IMR-90 (cell line): Measurements from ENCODE around the gene CIROP. TPM values are rescaled to one million over a fixed set of nuclear protein-coding genes. Genes with fewer than 3 reads are reported as not detected.

Experiments used
- ATAC-seq: fragments of 200-7000 bp; cut with Tn5 transposase; 2 replicates; pipeline ENCODE4 v1.9.1; 2020; ENCODE audit warnings: low read depth, mild to moderate bottlenecking, moderate library complexity
- BruUV-seq: library from RNA; stranded (reverse); fragments of 400-500 nt; replicated peaks from 2 replicates; lab custom pipeline; 2021; lab: Mats Ljungman, UMichigan
- CTCF ChIA-PET: fragments of 300-600 bp; formaldehyde crosslinking; extraction: SDS; loops from one replicate; lab custom pipeline; 2021; ENCODE audit warnings: antibody characterized with exemption; lab: Yijun Ruan, JAX
- POLR2A ChIA-PET: fragments of 300-600 bp; sonication (Branson Sonifier 250); formaldehyde crosslinking; loops from one replicate; lab custom pipeline; 2022; ENCODE audit warnings: antibody characterized with exemption; ENCODE audit not compliant: unreplicated experiment; lab: Charles Lee
- DNase-seq: peaks from one replicate; pipeline ENCODE4 v3.0.0; 2013
- H2AFZ ChIP-seq: replicated peaks from 2 replicates; pipeline ENCODE3; 2013; ENCODE audit warnings: low read length, mild to moderate bottlenecking; ENCODE audit not compliant: poor library complexity
- H2AK5ac ChIP-seq: 2 replicates; pipeline ENCODE4 v1.6.1; 2013; ENCODE audit warnings: low read depth, low read length, inconsistent platforms
- H2AK9ac ChIP-seq: replicated peaks from 2 replicates; pipeline ENCODE3; 2013; ENCODE audit warnings: mild to moderate bottlenecking, low read depth, low read length, moderate library complexity; ENCODE audit not compliant: poor library complexity
- H2BK120ac ChIP-seq: 2 replicates; pipeline ENCODE4 v1.6.1; 2013; ENCODE audit warnings: low read depth, low read length, inconsistent platforms
- H2BK15ac ChIP-seq: 3 replicates; pipeline ENCODE4 v1.6.1; 2013; ENCODE audit warnings: low read depth, low read length, inconsistent platforms
- H2BK20ac ChIP-seq: 2 replicates; pipeline ENCODE4 v1.6.1; 2013; ENCODE audit warnings: low read depth, mild to moderate bottlenecking, inconsistent platforms, low read length, moderate library complexity
- H2BK5ac ChIP-seq: 2 replicates; pipeline ENCODE4 v1.6.1; 2013; ENCODE audit warnings: mild to moderate bottlenecking, low read depth, low read length, inconsistent platforms; ENCODE audit not compliant: poor library complexity, severe bottlenecking
- H3K14ac ChIP-seq: replicated peaks from 2 replicates; pipeline ENCODE4 v1.6.1; 2013; ENCODE audit warnings: low read depth, low read length, inconsistent platforms
- H3K18ac ChIP-seq: 2 replicates; pipeline ENCODE4 v1.6.1; 2013; ENCODE audit warnings: low read depth, low read length, control low read depth
- H3K23ac ChIP-seq: 2 replicates; pipeline ENCODE4 v1.6.1; 2013; ENCODE audit warnings: low read depth, low read length, inconsistent platforms
- H3K27ac ChIP-seq: 2 replicates; pipeline ENCODE4 v1.5.1; 2013; ENCODE audit warnings: mild to moderate bottlenecking, control low read depth, low read length; ENCODE audit not compliant: insufficient read depth
- H3K27me3 ChIP-seq: 2 replicates; pipeline ENCODE4 v1.6.1; 2013; ENCODE audit warnings: low read length; ENCODE audit not compliant: control insufficient read depth, insufficient read depth
- H3K36me3 ChIP-seq: 2 replicates; pipeline ENCODE4 v1.6.1; 2013; ENCODE audit warnings: low read length, mixed read lengths; ENCODE audit not compliant: control insufficient read depth, insufficient read depth
- H3K4ac ChIP-seq: 2 replicates; pipeline ENCODE4 v1.6.1; 2013; ENCODE audit warnings: low read depth, low read length, inconsistent platforms
- H3K4me1 ChIP-seq: 2 replicates; pipeline ENCODE4 v1.6.1; 2013; ENCODE audit warnings: low read length, mixed read lengths; ENCODE audit not compliant: control insufficient read depth, insufficient read depth
- H3K4me2 ChIP-seq: 2 replicates; pipeline ENCODE4 v1.6.1; 2013; ENCODE audit warnings: low read depth, mild to moderate bottlenecking, control low read depth, low read length, moderate library complexity
- H3K4me3 ChIP-seq: 2 replicates; pipeline ENCODE4 v1.5.1; 2013; ENCODE audit warnings: low read depth, mild to moderate bottlenecking, control low read depth, low read length, moderate library complexity; ENCODE audit not compliant: insufficient read depth
- H3K56ac ChIP-seq: 2 replicates; pipeline ENCODE4 v1.6.1; 2013; ENCODE audit warnings: low read length, inconsistent platforms; ENCODE audit not compliant: insufficient read depth; ENCODE audit errors: extremely low read depth
- H3K79me1 ChIP-seq, 2 experiments: 2 replicates each; pipeline ENCODE4 v1.6.1; 2013; ENCODE audit warnings: low read length in 2 of 2, inconsistent platforms in 1 of 2, low read depth in 1 of 2
- H3K9ac ChIP-seq: 2 replicates; pipeline ENCODE4 v1.6.1; 2013; ENCODE audit warnings: low read depth, low read length, control low read depth
- H3K9me1 ChIP-seq: 2 replicates; pipeline ENCODE4 v1.6.1; 2013; ENCODE audit warnings: low read length, inconsistent platforms; ENCODE audit not compliant: insufficient read depth
- H3K9me3 ChIP-seq: 2 replicates; pipeline ENCODE4 v1.6.1; 2013; ENCODE audit warnings: low read length; ENCODE audit not compliant: control insufficient read depth, insufficient read depth
- H4K20me1 ChIP-seq: 2 replicates; pipeline ENCODE4 v1.6.1; 2013; ENCODE audit warnings: low read length, inconsistent platforms; ENCODE audit not compliant: insufficient read depth
- H4K5ac ChIP-seq: 2 replicates; pipeline ENCODE4 v1.6.1; 2013; ENCODE audit warnings: mild to moderate bottlenecking, low read depth, low read length, control low read depth
- H4K8ac ChIP-seq, 2 experiments: 2 replicates each; pipeline ENCODE4 v1.6.1; 2013; ENCODE audit warnings: low read depth in 2 of 2, low read length in 2 of 2, control low read depth in 1 of 2, inconsistent platforms in 1 of 2
- H4K91ac ChIP-seq: 2 replicates; pipeline ENCODE4 v1.6.1; 2013; ENCODE audit warnings: low read depth, low read length, inconsistent platforms; ENCODE audit not compliant: insufficient read depth
- CHD1 ChIP-seq: IDR thresholded peaks from 2 replicates; pipeline ENCODE4 v1.6.1; 2012; ENCODE audit warnings: low read depth, low read length, improper control_type of control experiment
- CTCF ChIP-seq: conservative IDR thresholded peaks from 2 replicates; pipeline ENCODE4 v1.5.1; 2012; ENCODE audit warnings: mild to moderate bottlenecking, low read depth, low read length, improper control_type of control experiment
- FOS ChIP-seq: fragments of 150-350 bp; IDR thresholded peaks from 2 replicates; pipeline ENCODE4 v1.6.1; 2016; ENCODE audit warnings: low read depth, low read length
- MAZ ChIP-seq: IDR thresholded peaks from 2 replicates; pipeline ENCODE4 v1.6.1; 2012; ENCODE audit warnings: low read depth, mild to moderate bottlenecking, low read length, improper control_type of control experiment, moderate library complexity, borderline replicate concordance
- NFE2L2 ChIP-seq: fragments of 150-350 bp; IDR thresholded peaks from 2 replicates; pipeline ENCODE4 v1.6.1; 2016; ENCODE audit warnings: low read depth, mild to moderate bottlenecking, low read length
- RCOR1 ChIP-seq: IDR thresholded peaks from 2 replicates; pipeline ENCODE4 v1.6.1; 2012; ENCODE audit warnings: mild to moderate bottlenecking, low read length, improper control_type of control experiment; ENCODE audit not compliant: insufficient replicate concordance
- USF2 ChIP-seq: fragments of 150-350 bp; IDR thresholded peaks from 2 replicates; pipeline ENCODE4 v1.6.1; 2017; ENCODE audit warnings: mild to moderate bottlenecking, antibody characterized with exemption, low read length, low read depth
- WGBS, 2 experiments: methylation state at CpG; one replicate each; pipeline versions ENCODE4 v1.1.5 to v1.1.7; 2013; ENCODE audit warnings: missing lambda C conversion rate in 2 of 2; ENCODE audit not compliant: insufficient read length in 1 of 2; ENCODE audit errors: extremely low coverage in 2 of 2; 5-methylcytosine and 5-hydroxymethylcytosine counted together
- dilution Hi-C: fragments of 300-500 bp; cut with HindIII; formaldehyde crosslinking; loops from one replicate; pipeline ENCODE4 v1.14.3; 2018; ENCODE audit warnings: low sequenced_read_pairs; ENCODE audit not compliant: unreplicated experiment
- in situ Hi-C: fragments of 300-500 bp; cut with MboI; formaldehyde crosslinking; loops from 3 replicates; pipeline ENCODE4 v1.14.3; 2019; ENCODE audit warnings: low sequenced_read_pairs, inconsistent platforms, mixed read lengths
- intact Hi-C: fragments of 100-400 bp; cut with micrococcal nuclease; formaldehyde crosslinking; loops from 2 replicates; pipeline ENCODE4 v1.10.0; 2022
- polyA plus RNA-seq, 3 experiments: library from polyadenylated mRNA; depleted of rRNA; stranded (reverse); fragments of >200 nt; gene quantifications; 2 replicates each; pipeline ENCODE4 v1.2.3, GENCODE V29; 2012; ENCODE audit warnings: low replicate concordance in 1 of 3
- total RNA-seq: library from RNA; depleted of rRNA; stranded (reverse); fragments of >200 nt; gene quantifications from 2 replicates; pipeline ENCODE4 v1.2.3, GENCODE V29; 2012

Gene CIROP
- total and polyA plus RNA-seq, 2 of the 4 experiments (the other 2 are of a cell fraction) = 0.31 to 0.36 TPM

- H3K9me3 ChIP-seq = no peaks in the 10 kb centered on the region
- no peak overlapping the region for H2BK5ac ChIP-seq
- no peak overlapping the region for H3K4me2 ChIP-seq
- CTCF ChIA-PET = interaction anchor here (0.6 kb wide), 1 partner anchor 56 kb away, joined by 7 read pairs; no protein-coding TSS in a partner anchor
- intact Hi-C loops (no loop called here), dilution Hi-C loops (no loop called here), in situ Hi-C loops (no loop called here)
- no peak overlapping the region for H3K9ac ChIP-seq
- no peak overlapping the region for H3K27ac ChIP-seq
- H3K4me3 ChIP-seq = no peak overlapping the region
- H3K23ac ChIP-seq = no peak overlapping the region
- H2BK120ac ChIP-seq = no peak overlapping the region
- H3K18ac ChIP-seq = no peak overlapping the region
- H4K91ac ChIP-seq = no peak overlapping the region
- no peak overlapping the region for H2BK15ac ChIP-seq
- no CpG with 5 or more reads among the region's 5 CpGs for WGBS, 2 experiments
- H3K14ac ChIP-seq = no peak overlapping the region
- DNase-seq (no peak), ATAC-seq (no peak)
- no peak for TF ChIP-seq RCOR1
- no peak for TF ChIP-seq CTCF
- TF ChIP-seq MAZ = no peak
- no peak for TF ChIP-seq CHD1
- no peak for TF ChIP-seq USF2
- TF ChIP-seq FOS = no peak
- no peak for TF ChIP-seq NFE2L2
- no peaks in the 10 kb centered on the region for H3K9me1 ChIP-seq
- no peak overlapping the region for H3K56ac ChIP-seq
- H4K20me1 ChIP-seq = no peaks in the 10 kb centered on the region
- H3K36me3 ChIP-seq = no peaks in the 10 kb centered on the region
- no peak overlapping the region for H2BK20ac ChIP-seq
- no TSS peak for BruUV-seq
- no peak overlapping the region for H4K8ac ChIP-seq
- no peak overlapping the region for H2AK9ac ChIP-seq
- peaks cover 34% of the 10 kb centered on the region for H3K27me3 ChIP-seq
- no peak overlapping the region for H4K5ac ChIP-seq
- H3K4ac ChIP-seq = no peak overlapping the region
- H3K79me1 ChIP-seq = no peaks in the 10 kb centered on the region
- no peak overlapping the region for H2AK5ac ChIP-seq
- no peak overlapping the region for H2AFZ ChIP-seq
- POLR2A ChIA-PET = no interaction called here
- H3K4me1 ChIP-seq = no peaks in the 10 kb centered on the region
These were observed 26.7 kb upstream of the CIROP start for GRCh38 chr14:23131482-23131881.
